NT2/D1 (cell line): ENCODE data around the gene ANTXR1.

Experiments
- SUZ12 ChIP-seq: IDR thresholded peaks from 2 replicates; pipeline ENCODE4 v1.6.1; 2011; ENCODE audit not compliant: insufficient read length, insufficient read depth; ENCODE audit errors: extremely low read depth
- YY1 ChIP-seq: IDR thresholded peaks from 2 replicates; pipeline ENCODE4 v1.6.1; 2011; ENCODE audit not compliant: insufficient read length, insufficient read depth

- TF ChIP-seq YY1 (no peak), SUZ12 (no peak)
Measured at GRCh38 chr2:69053416-69053965, 40.5 kb downstream of the ANTXR1 start.
